DMS153 treated with DMSO at 0.1 percent for 48 hours (cell line): ENCODE measurements around the gene PCSK5.

ENCODE experiments used
- DNase-seq: peaks from one replicate; lab custom pipeline; 2025; ENCODE audit not compliant: unreplicated experiment; lab: John Stamatoyannopoulos, UW

Gene PCSK5

DNA sequence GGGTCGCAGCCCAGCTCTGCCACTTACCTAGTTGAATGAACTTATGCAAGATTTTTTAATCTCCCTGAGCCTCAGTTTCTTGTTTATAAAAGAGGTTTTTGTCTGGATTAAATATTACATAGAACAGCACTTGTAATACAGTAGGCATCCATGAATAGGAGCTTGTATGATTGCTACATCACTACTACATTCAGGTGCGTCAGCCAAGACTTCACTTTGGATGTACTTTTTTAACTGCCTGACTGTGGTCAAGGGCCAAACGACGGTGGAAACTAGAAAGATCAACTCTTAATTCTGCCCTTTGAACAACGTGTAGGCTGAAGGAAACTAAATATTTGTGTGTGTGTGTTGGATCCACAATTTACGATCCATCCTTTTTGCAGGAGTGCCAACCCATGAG, 330.9 kb downstream of the PCSK5 start:
- no peak for DNase-seq

DNA sequence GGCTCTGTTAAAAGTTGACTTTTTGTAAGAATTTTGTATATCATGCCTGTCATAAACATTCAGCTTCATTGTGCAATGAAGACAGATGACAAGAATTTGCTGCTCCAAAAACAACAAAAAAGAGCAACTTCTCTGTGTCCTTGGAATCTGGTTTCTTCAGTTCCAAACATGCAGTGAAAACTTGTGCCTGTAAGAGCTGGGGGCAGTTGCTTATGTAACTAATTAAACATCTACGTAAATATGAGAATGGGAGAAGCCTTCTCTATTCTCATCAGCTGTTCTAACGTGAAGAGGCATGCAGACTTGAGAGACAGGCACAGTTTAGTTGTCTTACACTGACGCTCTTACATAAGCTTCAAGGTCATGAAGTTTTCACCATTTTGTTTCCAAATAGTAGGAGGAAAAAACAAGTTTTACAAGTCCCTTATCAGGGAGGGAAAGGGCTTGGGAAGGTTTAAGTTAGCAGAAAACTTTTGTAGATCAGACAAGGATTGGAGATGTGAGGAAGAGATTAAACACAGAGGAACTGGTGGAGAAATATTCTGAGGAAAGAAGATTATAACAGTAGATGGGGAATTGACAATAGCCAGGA, 333.4 kb downstream of the PCSK5 start:
- DNase-seq = no peak

DNA sequence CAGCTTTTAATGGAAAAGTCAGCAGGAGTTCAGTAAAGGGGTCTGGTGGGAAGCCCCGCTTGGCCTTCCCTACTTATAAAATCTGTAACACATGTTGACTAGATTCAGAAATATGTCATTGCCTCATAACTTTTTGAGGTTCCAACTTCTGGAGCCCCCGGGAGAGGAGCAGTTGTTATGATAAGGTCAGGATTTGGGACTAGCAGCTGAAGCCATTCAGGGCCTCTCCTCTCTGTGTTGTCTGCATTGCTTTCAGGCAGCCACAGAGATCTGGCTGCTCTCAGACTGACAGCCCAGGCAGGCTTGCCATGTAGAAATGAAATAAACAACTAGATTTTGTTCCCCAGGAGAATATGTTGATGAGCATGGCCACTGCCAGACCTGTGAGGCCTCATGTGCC, 336.7 kb downstream of the PCSK5 start:
- no peak for DNase-seq

DNA sequence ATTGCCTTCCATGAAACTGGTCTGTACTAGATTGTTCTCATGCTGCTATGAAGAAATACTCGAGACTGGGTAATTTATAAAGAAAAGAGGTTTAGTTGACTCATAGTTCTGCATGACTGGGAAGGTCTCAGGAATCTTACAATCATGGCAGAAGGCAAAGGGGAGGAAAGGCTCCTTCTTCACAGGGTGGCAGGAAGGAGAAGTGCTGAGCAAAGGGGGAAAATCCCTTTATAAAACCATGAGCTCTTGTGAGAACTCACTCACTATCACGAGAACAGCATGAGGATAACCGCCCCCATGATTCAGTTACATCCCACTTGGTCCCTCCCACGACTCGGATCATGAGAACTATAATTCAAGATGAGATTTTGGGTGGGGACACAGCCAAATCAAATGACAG, 340.5 kb downstream of the PCSK5 start:
- no peak for DNase-seq

DNA sequence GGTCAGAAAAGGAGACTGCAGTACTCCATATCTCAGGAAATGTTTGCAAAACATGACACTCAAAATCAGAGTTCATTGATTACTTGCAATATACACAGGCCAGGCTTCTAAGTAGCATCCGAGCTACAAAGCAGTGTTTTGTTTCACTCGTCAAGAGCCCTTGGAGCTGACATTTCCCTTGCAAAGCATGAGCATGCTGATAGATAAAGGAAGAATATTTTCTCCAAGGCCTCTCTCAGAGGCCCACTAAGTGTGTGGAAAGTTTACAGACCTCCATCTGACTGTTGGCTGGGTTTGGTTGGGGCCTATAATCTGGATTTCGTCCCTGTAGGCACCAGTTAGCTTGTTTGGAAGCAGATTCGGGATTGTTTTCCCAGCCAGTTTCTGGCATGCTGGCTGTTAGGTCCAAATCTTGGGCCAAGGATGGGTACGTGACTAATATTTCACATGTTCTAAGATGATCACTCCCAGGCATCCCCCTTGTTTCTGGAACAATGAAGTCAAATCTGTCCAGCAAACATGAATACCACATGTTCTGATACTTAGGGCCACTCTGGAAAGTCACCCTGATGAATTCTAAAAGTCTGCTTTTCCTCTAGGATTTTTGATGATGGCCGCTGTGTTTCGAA, 342.5 kb downstream of the PCSK5 start:
- DNase-seq = no peak

DNA sequence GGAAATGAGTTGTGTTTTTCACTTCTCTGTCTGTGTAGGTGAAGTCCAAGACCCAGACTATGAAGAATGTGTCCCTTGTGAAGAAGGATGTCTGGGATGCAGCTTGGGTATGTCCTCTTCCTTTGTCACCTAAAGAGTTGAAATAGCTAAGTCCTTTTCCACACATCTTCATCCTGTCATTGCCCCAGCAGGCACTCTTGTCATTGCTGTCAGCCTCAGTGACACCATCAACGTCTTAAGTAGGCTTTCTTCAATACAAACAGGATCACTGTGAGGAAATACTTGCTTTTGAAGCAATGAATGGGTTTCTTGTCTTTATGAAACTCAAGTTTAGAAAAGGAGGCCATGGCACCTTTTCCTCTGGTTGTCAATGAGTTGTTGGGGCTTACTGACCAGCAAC, 350.1 kb downstream of the PCSK5 start:
- no peak for DNase-seq

DNA sequence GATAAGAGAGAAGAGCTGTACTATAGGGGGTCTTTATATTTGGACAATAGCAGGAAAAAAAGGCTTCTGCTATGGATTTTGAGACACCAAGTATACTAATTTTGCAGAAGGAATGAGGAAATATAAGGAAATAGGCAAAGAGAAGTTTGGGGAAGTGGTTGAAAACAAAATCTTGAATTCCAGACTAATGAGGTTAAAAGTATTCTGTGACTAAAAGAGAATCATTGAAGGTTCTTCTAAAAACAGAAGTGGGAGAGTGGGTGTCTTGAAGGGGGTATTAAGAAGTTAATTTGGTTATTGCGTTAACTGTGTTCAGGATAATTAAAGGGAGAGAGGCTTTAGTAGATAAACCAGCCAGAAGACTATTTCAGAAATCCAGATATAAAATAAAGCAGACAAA, 355.0 kb downstream of the PCSK5 start:
- DNase-seq = no peak

DNA sequence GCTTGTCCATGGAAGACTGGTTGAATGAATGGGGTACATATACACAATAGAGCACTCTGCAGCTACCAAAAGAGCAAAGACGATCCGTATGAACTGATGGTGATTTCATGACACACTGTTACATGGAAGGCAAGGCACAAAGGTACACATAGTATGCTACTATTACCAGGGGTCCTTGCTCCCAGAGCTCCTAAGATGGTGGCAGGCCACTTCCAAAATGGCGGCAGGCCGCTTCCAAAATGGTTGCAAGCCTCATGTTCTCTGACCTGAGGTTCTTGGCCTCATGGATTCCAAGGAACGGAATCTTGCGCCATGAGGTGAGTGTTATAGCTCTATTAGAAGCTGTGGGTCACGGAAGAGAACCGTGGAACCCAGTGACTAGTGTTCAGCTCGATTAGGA, 356.2 kb downstream of the PCSK5 start:
- DNase-seq = no peak

DNA sequence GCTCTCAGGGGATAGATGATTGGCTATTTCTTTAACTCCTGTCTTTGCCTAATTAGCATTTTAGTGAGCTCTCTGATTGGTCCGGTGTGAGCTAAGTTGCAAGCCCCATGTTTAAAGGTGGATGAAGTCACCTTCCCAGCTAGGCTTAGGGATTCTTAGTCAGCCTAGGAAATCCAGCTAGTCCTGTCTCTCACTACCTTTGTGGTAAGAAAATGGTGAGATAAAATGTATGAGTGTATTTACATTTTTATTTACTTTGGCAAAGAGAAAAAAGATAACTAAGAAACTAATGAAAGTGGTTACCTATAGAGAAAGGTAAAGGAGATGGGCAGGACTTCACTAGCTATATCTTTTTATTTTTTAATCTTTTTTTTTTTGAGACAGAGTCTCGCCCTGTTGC, 357.0 kb downstream of the PCSK5 start:
- no peak for DNase-seq

DNA sequence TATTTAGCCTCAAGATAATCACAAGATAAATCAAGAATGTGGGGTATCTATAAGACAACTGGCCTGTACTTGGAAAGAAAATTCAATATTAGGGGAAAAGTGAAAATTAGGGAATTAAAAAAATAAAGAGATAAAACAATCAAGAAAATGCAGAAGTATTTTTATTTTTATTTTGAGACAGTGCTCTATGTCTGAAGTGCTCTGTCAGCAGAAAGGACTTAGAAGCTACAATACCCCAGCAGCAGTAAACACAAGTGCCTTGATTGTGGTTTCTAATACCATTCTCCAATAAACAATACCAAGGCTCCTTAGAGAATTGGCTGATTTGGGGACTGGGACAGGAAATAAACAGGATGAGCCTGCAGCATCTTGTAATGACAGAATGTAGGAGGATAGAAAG, 358.8 kb downstream of the PCSK5 start:
- no peak for DNase-seq

DNA sequence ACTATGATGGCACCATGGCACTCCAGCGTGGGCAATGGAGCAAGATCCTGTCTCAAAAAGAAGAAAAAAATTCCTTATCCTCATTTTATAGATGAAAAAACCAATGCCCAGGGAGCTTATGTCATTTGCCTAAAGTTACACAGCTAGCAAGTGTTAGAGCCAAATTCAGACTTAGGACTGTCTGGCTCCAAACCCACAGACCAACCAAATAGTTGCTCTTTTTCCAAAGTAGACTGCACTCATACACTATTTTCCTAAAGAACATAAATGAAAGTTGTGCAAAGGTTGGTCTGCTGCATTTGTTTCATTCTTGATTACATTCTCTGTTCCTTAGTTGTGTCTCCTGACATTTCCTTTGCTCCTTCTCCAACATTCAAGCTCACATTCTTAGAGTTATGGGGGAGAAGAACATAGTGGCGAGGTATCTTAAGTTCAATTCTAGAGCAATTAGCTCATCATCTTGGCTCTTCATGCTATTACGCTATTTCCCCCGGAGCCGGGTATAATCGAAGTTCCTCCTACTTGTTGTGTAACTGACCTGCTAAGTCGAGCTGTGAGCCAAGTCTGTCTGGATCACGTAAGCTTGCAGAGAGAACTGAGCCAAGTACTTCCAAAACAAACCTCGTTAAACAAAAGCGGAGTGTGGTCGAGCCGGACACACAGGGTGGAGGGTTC, 365.4 kb downstream of the PCSK5 start:
- no peak for DNase-seq

DNA sequence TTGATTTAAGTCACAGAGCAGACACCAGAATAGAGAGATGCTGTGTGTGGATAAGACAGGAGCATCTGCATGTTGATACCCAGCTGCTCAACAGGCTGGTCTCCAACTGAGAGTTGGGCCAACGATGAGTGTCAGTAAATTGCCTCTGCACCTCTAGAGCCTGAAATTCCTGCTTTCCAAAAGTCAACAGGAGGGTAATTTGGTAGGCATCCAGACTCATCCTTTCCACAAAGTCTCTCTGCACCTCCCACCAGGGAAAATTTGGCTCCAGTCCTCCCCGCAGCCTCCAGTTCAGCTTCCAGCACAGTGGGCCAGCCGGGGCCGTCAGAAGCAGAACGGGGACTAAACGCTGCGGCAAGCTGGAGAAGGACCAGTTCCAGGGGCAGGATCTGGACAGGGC, 366.8 kb downstream of the PCSK5 start:
- DNase-seq = no peak

DNA sequence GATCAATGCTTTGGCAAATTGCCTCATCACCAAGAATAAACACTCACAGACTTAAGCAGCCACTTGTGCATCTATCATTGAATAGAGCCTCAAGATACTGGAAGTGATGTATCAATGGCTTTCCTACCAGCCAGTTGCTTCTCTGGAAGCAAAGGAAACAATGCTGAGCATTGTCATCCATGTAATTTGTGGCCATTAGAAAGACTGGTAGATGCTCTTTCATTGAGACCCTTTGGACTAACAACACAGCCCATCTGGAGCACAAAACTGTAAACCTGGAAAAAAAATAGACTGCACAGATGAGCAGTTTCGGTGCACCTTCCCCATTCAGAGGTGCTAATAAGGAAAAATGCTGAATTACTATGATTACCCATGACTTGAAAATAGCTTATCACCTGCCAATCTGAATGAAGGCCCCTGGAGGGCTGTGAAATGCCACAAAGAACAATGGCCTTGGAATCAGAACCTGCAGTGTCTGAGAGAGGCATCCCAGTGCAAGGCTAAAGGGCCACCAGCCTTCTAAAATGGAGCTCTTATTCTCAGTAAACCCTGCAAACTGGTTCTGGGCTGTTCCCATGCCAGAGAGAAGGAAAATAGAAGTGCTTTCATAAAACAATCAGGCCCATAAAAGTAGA, 376.3 kb downstream of the PCSK5 start:
- DNase-seq = no peak

DNA sequence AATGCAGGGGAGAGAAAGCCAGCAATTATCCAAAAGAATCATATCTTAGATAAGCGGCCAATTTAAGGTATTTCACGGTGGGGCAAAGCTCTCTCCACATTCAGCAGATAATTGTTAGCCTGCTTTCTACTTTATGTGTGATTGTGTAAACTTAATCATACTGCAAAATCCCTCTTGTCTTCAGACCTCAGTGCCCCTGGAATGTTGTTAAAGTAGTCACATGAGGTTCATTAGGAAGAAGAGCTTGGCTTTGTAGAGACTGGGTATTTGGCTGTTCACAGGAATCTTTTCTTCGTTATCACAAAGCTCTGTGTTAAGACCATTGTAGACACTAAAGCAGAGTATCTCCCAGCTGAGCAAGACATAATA, 376.8 kb downstream of the PCSK5 start:
- DNase-seq = no peak

DNA sequence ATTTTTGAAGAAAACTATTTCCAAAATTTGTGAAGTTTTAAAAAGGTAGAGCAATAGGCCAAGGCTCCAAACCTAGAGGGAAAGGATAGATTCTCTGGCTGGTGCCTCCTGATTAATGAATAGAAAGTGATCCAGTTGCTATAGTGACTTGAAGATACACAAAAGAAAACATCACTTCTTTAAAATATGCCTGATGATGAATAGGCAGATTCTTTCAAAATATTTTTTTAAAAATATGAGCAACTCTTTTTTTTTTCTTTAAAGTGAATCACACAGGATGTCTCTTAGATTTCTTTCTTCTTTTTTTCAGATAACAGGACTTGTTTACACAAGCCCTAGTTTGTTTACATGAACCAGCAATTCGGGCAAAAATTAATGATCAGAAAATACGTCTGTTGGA, 379.3 kb downstream of the PCSK5 start:
- DNase-seq = no peak

DNA sequence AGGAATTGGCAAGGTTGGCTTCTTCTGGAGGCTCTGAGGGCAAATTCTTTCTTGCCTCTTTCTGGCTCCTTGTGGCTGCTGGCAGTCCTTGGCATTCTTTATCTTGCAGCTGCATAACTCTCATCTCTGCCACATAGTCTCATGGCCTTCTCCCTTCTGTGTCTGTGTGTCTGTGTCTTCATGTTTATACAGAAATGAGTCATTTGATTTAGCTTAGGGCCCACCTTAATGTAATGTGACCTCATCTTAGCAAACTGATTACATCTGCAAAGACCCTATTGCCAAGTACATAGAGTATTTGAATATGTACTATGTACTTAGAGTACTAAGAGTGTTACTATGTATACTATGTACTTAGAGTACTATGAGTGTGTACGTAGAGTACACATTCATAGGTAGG, 381.3 kb downstream of the PCSK5 start:
- no peak for DNase-seq

DNA sequence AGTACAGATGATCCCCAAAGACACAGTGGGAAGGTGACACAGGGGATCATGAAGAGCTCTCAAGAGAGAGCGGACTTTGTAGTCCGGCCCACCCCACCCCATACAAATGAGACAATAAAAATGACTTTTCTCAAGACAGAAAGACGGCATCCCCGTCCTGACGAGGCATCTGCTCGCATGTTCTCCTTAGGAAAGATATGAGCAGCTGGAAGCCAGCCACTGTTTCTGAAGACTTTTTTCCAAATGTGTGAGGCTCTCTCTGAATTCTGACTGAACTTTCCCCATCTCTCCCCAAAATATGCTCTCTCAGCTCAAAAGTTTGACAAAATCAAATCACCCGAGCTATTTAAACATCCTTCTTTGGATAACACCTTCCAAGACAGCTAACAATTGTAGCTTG, 398.6 kb downstream of the PCSK5 start:
- DNase-seq = no peak

DNA sequence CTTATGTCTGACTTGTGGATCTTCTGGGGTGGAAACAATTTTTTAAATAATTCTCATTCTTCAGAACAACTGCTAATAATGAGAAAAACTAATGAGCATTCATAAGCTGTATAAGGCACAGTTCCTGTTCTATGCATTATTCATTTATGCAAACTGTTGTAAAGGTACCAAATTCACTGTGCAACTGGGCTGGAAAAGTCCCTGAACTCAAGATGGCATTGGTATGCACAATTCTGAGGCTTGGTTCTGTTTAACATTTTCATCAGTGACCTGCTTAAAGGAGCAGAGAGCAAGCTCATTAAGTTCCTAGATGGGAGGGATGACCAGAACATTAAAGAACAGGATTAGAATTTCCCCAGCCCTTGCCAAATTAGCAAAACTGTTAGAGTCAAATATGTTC, 399.2 kb downstream of the PCSK5 start:
- no peak for DNase-seq

DNA sequence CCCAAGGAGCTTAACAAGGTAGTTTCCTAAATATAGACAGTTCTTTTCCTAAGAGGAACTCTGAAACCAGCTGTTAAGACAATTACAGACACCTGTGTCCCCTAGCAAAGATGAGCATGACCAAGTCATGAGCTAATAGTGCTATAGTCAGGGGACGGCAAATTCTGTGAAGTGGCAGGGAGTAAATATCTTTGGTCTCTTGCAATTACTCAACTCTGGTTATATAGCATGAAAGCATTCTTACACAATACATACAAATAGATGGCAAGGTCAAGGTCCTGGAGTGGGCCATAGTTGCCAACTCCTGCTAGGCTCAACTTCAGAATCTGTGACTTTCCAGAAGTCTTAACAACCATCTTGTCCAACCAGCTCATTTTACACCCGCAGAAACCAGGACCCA, 400.1 kb downstream of the PCSK5 start:
- DNase-seq = no peak

DNA sequence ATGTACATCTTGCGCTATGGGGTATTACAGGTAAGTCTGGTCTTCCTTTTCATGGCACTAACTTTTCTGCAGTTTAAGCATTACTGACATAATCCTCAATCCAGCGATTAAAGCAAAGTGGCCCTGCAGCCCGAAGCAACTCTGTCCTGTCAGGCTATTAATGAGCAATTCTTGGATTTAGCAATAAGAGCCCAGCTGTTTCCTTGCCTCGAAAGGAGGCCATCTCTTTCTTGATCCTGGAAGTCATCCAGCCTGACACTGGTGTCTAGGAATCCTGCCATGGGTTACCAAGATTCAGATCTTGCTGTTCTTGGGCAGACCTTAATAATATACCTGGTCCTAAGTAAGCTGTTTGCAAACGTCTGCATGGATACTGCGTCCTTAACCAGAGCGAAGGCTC, 401.8 kb downstream of the PCSK5 start:
- DNase-seq = no peak

DNA sequence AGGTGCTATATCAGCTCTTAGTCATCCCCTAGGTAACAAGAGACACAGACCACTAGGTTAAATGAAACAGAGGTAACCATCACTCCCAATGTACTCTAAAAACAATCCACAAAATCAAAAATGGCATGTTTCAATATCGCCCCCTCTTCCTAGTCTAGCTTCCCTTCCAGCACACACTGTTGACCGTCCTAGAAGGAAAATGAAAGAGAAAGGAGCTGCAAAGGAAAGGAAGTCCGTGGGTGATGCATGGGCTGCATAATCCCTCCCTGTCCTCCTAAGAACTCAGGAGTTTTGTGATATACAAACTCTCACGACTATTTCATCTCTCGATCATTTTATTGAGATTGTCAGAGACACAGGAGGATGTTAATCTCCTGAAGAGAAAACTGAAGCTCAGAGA, 402.2 kb downstream of the PCSK5 start:
- DNase-seq = no peak

DNA sequence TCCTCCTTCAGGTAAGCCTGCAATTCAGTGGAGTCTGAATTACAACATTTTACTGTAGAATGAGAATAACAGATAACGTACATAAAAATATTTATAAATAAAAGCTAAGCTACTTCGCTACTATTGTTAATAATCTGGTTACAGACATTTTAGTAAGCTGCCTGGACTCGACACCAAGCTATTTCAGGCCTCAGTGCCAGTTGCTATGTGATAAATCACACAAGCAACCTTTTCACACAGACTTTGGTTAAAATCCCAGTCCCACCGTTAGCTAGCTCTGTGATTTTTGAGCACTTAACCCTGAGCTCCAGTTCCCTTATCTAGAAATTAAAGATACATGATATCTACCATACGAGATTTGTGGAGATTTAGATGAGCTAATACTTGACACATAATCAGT, 403.8 kb downstream of the PCSK5 start:
- no peak for DNase-seq
